COLO829 (cell line): Measurements from ENCODE around the gene DIAPH3.

Experiments
- DNase-seq: peaks from one replicate; pipeline ENCODE4 v3.0.0; 2012; ENCODE audit warnings: low spot score

DIAPH3 gene

GRCh38 chr13:60026286-60026685 is 137.4 kb downstream of the DIAPH3 start:
- DNase-seq: no peak

GRCh38 chr13:60020288-60020687 is 143.4 kb downstream of the DIAPH3 start:
- no peak for DNase-seq

- DNase-seq: no peak
Observed at GRCh38 chr13:60019119-60019993, 144.4 kb downstream of the DIAPH3 start.

- no peak for DNase-seq
Observed at GRCh38 chr13:60018536-60018935, 145.2 kb downstream of the DIAPH3 start.

- no peak for DNase-seq
Observed at GRCh38 chr13:60016229-60016628, 147.5 kb downstream of the DIAPH3 start.

- no peak for DNase-seq
Observed at GRCh38 chr13:60013166-60013565, 150.6 kb downstream of the DIAPH3 start.

- no peak for DNase-seq
Observed at GRCh38 chr13:60012488-60012887, 151.2 kb downstream of the DIAPH3 start.

GRCh38 chr13:60009300-60010253 is 154.2 kb downstream of the DIAPH3 start:
- DNase-seq: no peak

- no peak for DNase-seq
Observed at GRCh38 chr13:60001889-60002288, 161.8 kb downstream of the DIAPH3 start.

GRCh38 chr13:60000976-60001375 is 162.8 kb downstream of the DIAPH3 start:
- DNase-seq: no peak

- no peak for DNase-seq
Observed at GRCh38 chr13:60000081-60000480, 163.6 kb downstream of the DIAPH3 start.

GRCh38 chr13:59997976-59998375 is 165.8 kb downstream of the DIAPH3 start:
- no peak for DNase-seq

GRCh38 chr13:59996461-59996980 is 167.2 kb downstream of the DIAPH3 start:
- DNase-seq: no peak

GRCh38 chr13:59991395-59991794 is 172.3 kb downstream of the DIAPH3 start:
- no peak for DNase-seq

GRCh38 chr13:59982631-59983382 is 180.9 kb downstream of the DIAPH3 start:
- DNase-seq: peak; percentile 8

GRCh38 chr13:59979589-59979988 is 184.1 kb downstream of the DIAPH3 start:
- DNase-seq: no peak

GRCh38 chr13:59978862-59979261 is 184.9 kb downstream of the DIAPH3 start:
- no peak for DNase-seq

- DNase-seq: no peak
Observed at GRCh38 chr13:59976856-59977255, 186.9 kb downstream of the DIAPH3 start.

- no peak for DNase-seq
Observed at GRCh38 chr13:59975807-59976435, 187.8 kb downstream of the DIAPH3 start.

- DNase-seq: no peak
Observed at GRCh38 chr13:59970847-59971246, 192.9 kb downstream of the DIAPH3 start.

- no peak for DNase-seq
Observed at GRCh38 chr13:59963827-59964226, 199.9 kb downstream of the DIAPH3 start.
